Neural progenitor cell (in vitro differentiated cells): ENCODE results near the gene TMPO. TPM values are rescaled to one million over a fixed set of nuclear protein-coding genes. Genes with fewer than 3 reads are reported as not detected.

Source experiments
- DNase-seq: peaks from one replicate; pipeline ENCODE4 v3.0.0-alpha.2; 2016; ENCODE audit warnings: low spot score
- H2AFZ ChIP-seq: fragments of 200-600 bp; sonication (generic); replicated peaks from 2 replicates; pipeline ENCODE4 v1.6.1; 2016; ENCODE audit warnings: antibody characterized with exemption
- H3F3A ChIP-seq: fragments of 200-600 bp; sonication (generic); 2 replicates; pipeline ENCODE4 v1.6.1; 2016; ENCODE audit warnings: antibody characterized with exemption, low read depth
- H3K27ac ChIP-seq: fragments of 200-600 bp; sonication (generic); 2 replicates; pipeline ENCODE4 v1.5.1; 2016; ENCODE audit warnings: mild to moderate bottlenecking
- H3K27me3 ChIP-seq: fragments of 200-600 bp; sonication (generic); 2 replicates; pipeline ENCODE4 v1.6.1; 2016; ENCODE audit warnings: mild to moderate bottlenecking, moderate library complexity
- H3K36me3 ChIP-seq: fragments of 200-600 bp; sonication (generic); 2 replicates; pipeline ENCODE4 v1.5.1; 2016
- H3K4me1 ChIP-seq: fragments of 200-600 bp; sonication (generic); 2 replicates; pipeline ENCODE4 v1.6.1; 2016; ENCODE audit warnings: mixed run types
- H3K4me2 ChIP-seq: fragments of 200-600 bp; sonication (generic); 2 replicates; pipeline ENCODE4 v1.6.1; 2016
- H3K4me3 ChIP-seq: fragments of 200-600 bp; sonication (generic); 2 replicates; pipeline ENCODE4 v1.5.1; 2016
- H3K79me2 ChIP-seq: fragments of 200-600 bp; sonication (generic); 2 replicates; pipeline ENCODE4 v1.6.1; 2016; ENCODE audit warnings: low read depth
- H3K9ac ChIP-seq: fragments of 200-600 bp; sonication (generic); 2 replicates; pipeline ENCODE4 v1.6.1; 2016
- H3K9me3 ChIP-seq: fragments of 200-600 bp; sonication (generic); 2 replicates; pipeline ENCODE4 v1.5.1; 2016; ENCODE audit warnings: low read depth
- H4K20me1 ChIP-seq: fragments of 200-600 bp; sonication (generic); 2 replicates; pipeline ENCODE4 v1.6.1; 2016; ENCODE audit warnings: low read depth
- H3K27ac Mint-ChIP-seq: 3 replicates; pipeline ENCODE4 v1.8.0; 2021; ENCODE audit warnings: mixed read lengths
- H3K27me3 Mint-ChIP-seq: 2 replicates; pipeline ENCODE4 v1.8.0; 2022; ENCODE audit warnings: low read depth, mild to moderate bottlenecking, inconsistent platforms, moderate library complexity, mixed read lengths; ENCODE audit not compliant: insufficient read depth
- H3K36me3 Mint-ChIP-seq: 3 replicates; pipeline ENCODE4 v1.8.0; 2021; ENCODE audit warnings: mixed read lengths
- H3K4me1 Mint-ChIP-seq: 3 replicates; pipeline ENCODE4 v1.8.0; 2021; ENCODE audit warnings: mixed read lengths
- H3K4me3 Mint-ChIP-seq: 3 replicates; pipeline ENCODE4 v1.8.0; 2021; ENCODE audit warnings: mild to moderate bottlenecking, moderate library complexity, mixed read lengths
- H3K9me3 Mint-ChIP-seq: 3 replicates; pipeline ENCODE4 v1.8.0; 2020; ENCODE audit warnings: mixed read lengths
- CTCF ChIP-seq: fragments of 200-600 bp; sonication (generic); IDR thresholded peaks from 2 replicates; pipeline ENCODE4 v1.5.1; 2017; ENCODE audit warnings: antibody characterized with exemption, mild to moderate bottlenecking
- EZH2 ChIP-seq: fragments of 200-600 bp; sonication (generic); IDR thresholded peaks from 2 replicates; pipeline ENCODE4 v1.6.1; 2017; ENCODE audit warnings: antibody characterized with exemption, mild to moderate bottlenecking, moderate library complexity
- EZH2phosphoT487 ChIP-seq: fragments of 200-600 bp; sonication (generic); IDR thresholded peaks from 2 replicates; pipeline ENCODE4 v1.6.1; 2017; ENCODE audit warnings: antibody characterized with exemption
- total RNA-seq: library from RNA; depleted of rRNA; stranded (reverse); fragments of >200 nt; gene quantifications from 2 replicates; pipeline ENCODE4 v1.2.3, GENCODE V29; 2015; ENCODE audit warnings: low replicate concordance

TMPO gene
- total RNA-seq = 364 and 513 TPM in 2 replicates

DNA sequence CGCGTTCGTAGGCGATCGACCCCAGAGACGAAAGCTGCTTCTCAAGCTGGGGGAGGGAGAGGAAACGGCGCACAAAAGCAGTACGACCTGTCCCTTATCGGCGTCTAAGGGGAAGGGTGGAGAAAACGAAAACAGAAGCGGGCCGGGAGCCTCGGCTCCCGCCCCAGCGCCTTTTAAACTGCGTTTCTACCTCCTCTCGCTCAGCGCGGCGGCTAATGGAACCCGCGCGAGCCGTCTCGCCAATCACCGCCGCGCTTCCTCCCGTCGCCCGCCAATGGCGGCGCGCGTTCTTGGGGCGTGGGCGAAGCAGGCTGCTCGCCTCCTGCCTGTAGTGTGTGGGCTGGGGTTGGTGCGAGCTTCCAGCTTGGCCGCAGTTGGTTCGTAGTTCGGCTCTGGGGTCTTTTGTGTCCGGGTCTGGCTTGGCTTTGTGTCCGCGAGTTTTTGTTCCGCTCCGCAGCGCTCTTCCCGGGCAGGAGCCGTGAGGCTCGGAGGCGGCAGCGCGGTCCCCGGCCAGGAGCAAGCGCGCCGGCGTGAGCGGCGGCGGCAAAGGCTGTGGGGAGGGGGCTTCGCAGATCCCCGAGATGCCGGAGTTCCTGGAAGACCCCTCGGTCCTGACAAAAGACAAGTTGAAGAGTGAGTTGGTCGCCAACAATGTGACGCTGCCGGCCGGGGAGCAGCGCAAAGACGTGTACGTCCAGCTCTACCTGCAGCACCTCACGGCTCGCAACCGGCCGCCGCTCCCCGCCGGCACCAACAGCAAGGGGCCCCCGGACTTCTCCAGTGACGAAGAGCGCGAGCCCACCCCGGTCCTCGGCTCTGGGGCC lies at the start of gene TMPO:
TSS of gene TMPO (plus strand) at position 304 of the 824 bp plus-strand sequence. CDS start at position 582, 278 bp downstream.
- peaks cover 17% of the 10 kb centered on the region for H3K4me1 ChIP-seq
- H3K36me3 Mint-ChIP-seq = peaks cover 10% of the 10 kb centered on the region
- H3K4me2 ChIP-seq = peak within 1 kb of the TSS; percentile 97
- TF ChIP-seq EZH2 (no peak), CTCF (no peak), EZH2phosphoT487 (no peak)
- peaks cover 39% of the 10 kb centered on the region for H4K20me1 ChIP-seq
- peaks cover 30% of the 10 kb centered on the region for H3F3A ChIP-seq
- DNase-seq = peak; percentile 96
- H3K4me3 Mint-ChIP-seq = peak within 1 kb of the TSS; percentile 100
- peaks cover 3% of the 10 kb centered on the region for H3K27me3 Mint-ChIP-seq
- H3K27me3 ChIP-seq = no peaks in the 10 kb centered on the region
- H3K27ac Mint-ChIP-seq = peak within 1 kb of the TSS; percentile 100
- H2AFZ ChIP-seq = peak within 1 kb of the TSS; percentile 83
- H3K9me3 ChIP-seq = no peaks in the 10 kb centered on the region
- H3K9ac ChIP-seq = peak within 1 kb of the TSS; percentile 93
- peaks cover 79% of the 10 kb centered on the region for H3K79me2 ChIP-seq
- no peaks in the 10 kb centered on the region for H3K9me3 Mint-ChIP-seq
- peak within 1 kb of the TSS; percentile 93 for H3K4me3 ChIP-seq
- H3K27ac ChIP-seq = peak within 1 kb of the TSS; percentile 99
- H3K36me3 ChIP-seq = no peaks in the 10 kb centered on the region
- H3K4me1 Mint-ChIP-seq = peaks cover 21% of the 10 kb centered on the region

DNA sequence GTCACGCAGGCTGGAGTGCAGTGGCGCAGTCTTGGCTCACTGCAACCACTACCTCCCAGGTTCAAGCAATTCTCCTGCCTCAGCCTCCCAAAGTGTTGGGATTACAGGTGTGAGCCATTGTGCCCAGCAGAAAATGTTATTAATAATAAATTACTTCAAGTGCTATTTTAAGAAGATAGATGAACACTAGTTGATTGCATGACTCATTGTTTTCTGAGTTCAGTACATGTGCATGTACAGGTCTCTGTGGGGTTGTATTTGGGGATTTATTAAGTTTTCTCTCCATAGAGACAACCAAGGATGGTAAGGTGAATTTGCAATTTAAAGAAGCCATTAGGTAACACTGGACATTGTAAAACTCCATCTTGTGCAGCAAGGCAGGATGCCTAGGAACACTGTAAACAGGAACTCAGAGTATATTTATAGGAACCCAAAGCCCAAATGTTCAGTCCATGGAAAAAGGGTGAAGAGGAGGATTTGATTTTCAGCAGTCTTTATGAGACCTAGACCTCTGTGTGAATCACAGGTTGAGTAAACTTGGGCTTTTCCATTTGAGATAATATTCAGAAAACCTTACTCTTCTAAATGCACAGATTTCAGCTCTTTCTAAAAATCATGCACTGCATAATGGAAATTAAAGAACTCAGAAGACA lies 49.3 kb upstream of the TMPO start:
- DNase-seq = no peak
- no peak overlapping the region for H3K27ac ChIP-seq
- H3K9me3 ChIP-seq = no peaks in the 10 kb centered on the region
- no peak overlapping the region for H3K4me2 ChIP-seq
- Mint-ChIP-seq H3K36me3 (no peaks in the 10 kb centered on the region), H3K27ac (no peak overlapping the region), H3K27me3 (peaks cover 6% of the 10 kb centered on the region), H3K9me3 (no peaks in the 10 kb centered on the region), H3K4me3 (no peak overlapping the region), H3K4me1 (no peaks in the 10 kb centered on the region)
- H3K4me1 ChIP-seq = no peaks in the 10 kb centered on the region
- no peaks in the 10 kb centered on the region for H3K79me2 ChIP-seq
- no peak for TF ChIP-seq EZH2phosphoT487
- no peak for TF ChIP-seq EZH2
- TF ChIP-seq CTCF = no peak
- no peaks in the 10 kb centered on the region for H3K27me3 ChIP-seq
- no peak overlapping the region for H2AFZ ChIP-seq
- no peak overlapping the region for H3K9ac ChIP-seq
- H3F3A ChIP-seq = no peaks in the 10 kb centered on the region
- H3K4me3 ChIP-seq = no peak overlapping the region
- H4K20me1 ChIP-seq = no peaks in the 10 kb centered on the region
- H3K36me3 ChIP-seq = no peaks in the 10 kb centered on the region

GRCh38 chr12:98466640-98467400 lies 48.6 kb upstream of the TMPO start:
- Histone ChIP-seq H2AFZ (no peak overlapping the region), H3K27me3 (no peaks in the 10 kb centered on the region), H3K4me2 (no peak overlapping the region), H3K9me3 (no peaks in the 10 kb centered on the region), H3F3A (no peaks in the 10 kb centered on the region), H3K9ac (no peak overlapping the region), H3K4me1 (no peaks in the 10 kb centered on the region), H3K27ac (no peak overlapping the region), H4K20me1 (no peaks in the 10 kb centered on the region), H3K36me3 (no peaks in the 10 kb centered on the region), H3K4me3 (no peak overlapping the region), H3K79me2 (no peaks in the 10 kb centered on the region)
- H3K4me1 Mint-ChIP-seq = no peaks in the 10 kb centered on the region
- H3K36me3 Mint-ChIP-seq = no peaks in the 10 kb centered on the region
- no peak overlapping the region for H3K4me3 Mint-ChIP-seq
- TF ChIP-seq EZH2 = no peak
- TF ChIP-seq CTCF = no peak
- no peak for TF ChIP-seq EZH2phosphoT487
- DNase-seq = no peak
- no peak overlapping the region for H3K27ac Mint-ChIP-seq
- peaks cover 5% of the 10 kb centered on the region for H3K27me3 Mint-ChIP-seq
- H3K9me3 Mint-ChIP-seq = no peaks in the 10 kb centered on the region
